GM19099 (cell line): Measurements from ENCODE around the gene ZDHHC14.

ENCODE experiments used
- POLR2A ChIP-seq: IDR thresholded peaks from 3 replicates; pipeline ENCODE4 v1.6.1; 2011; ENCODE audit warnings: low read depth; ENCODE audit not compliant: insufficient read length; ENCODE audit errors: extremely low read depth

ZDHHC14 gene

GRCh38 chr6:157374889-157375443 is 6.0 kb upstream of the ZDHHC14 start:
- TF ChIP-seq POLR2A, result no peak

GRCh38 chr6:157376241-157376640 is 4.7 kb upstream of the ZDHHC14 start:
- no peak for TF ChIP-seq POLR2A

GRCh38 chr6:157376706-157377230 is 4.2 kb upstream of the ZDHHC14 start:
- no peak for TF ChIP-seq POLR2A

GRCh38 chr6:157379656-157380457 is 1.1 kb upstream of the ZDHHC14 start:
- peak; percentile 39 for TF ChIP-seq POLR2A

GRCh38 chr6:157380458-157380778 is 572 bp upstream of the ZDHHC14 start:
- no peak for TF ChIP-seq POLR2A

GRCh38 chr6:157381631-157382621 is 936 bp downstream of the ZDHHC14 start:
- TF ChIP-seq POLR2A, result no peak

- no peak for TF ChIP-seq POLR2A
These were observed 1.8 kb downstream of the ZDHHC14 start for GRCh38 chr6:157382821-157383220.

GRCh38 chr6:157383471-157383870 is 2.5 kb downstream of the ZDHHC14 start:
- TF ChIP-seq POLR2A, result no peak

- no peak for TF ChIP-seq POLR2A
These were observed 4.5 kb downstream of the ZDHHC14 start for GRCh38 chr6:157385482-157385881.

GRCh38 chr6:157386023-157386422 is 5.0 kb downstream of the ZDHHC14 start:
- no peak for TF ChIP-seq POLR2A

- no peak for TF ChIP-seq POLR2A
These were observed 5.5 kb downstream of the ZDHHC14 start for GRCh38 chr6:157386454-157386853.

- TF ChIP-seq POLR2A, result no peak
These were observed 7.9 kb downstream of the ZDHHC14 start for GRCh38 chr6:157388924-157389323.

GRCh38 chr6:157390273-157391060 is 9.5 kb downstream of the ZDHHC14 start:
- no peak for TF ChIP-seq POLR2A

- TF ChIP-seq POLR2A, result no peak
These were observed 12.1 kb downstream of the ZDHHC14 start for GRCh38 chr6:157392927-157393668.
